Smooth muscle cell (in vitro differentiated cells): ENCODE data around the gene MEAF6. TPM values are rescaled to one million over a fixed set of nuclear protein-coding genes. Genes with fewer than 3 reads are reported as not detected.

Experiments used
- DNase-seq: peaks from one replicate; lab custom pipeline; 2025; ENCODE audit not compliant: unreplicated experiment; lab: John Stamatoyannopoulos, UW
- H2AFZ ChIP-seq: fragments of 200-600 bp; sonication (generic); 2 replicates; pipeline ENCODE4 v1.6.0; 2016; ENCODE audit warnings: antibody characterized with exemption, low read depth, mild to moderate bottlenecking
- H3F3A ChIP-seq: fragments of 200-600 bp; sonication (generic); 2 replicates; pipeline ENCODE4 v1.6.0; 2017; ENCODE audit warnings: antibody characterized with exemption, low read depth
- H3K27ac ChIP-seq: fragments of 200-600 bp; sonication (generic); 2 replicates; pipeline ENCODE4 v1.5.1; 2016; ENCODE audit warnings: low read depth, mild to moderate bottlenecking
- H3K27me3 ChIP-seq: fragments of 200-600 bp; sonication (generic); 2 replicates; pipeline ENCODE4 v1.6.1; 2016; ENCODE audit warnings: low read depth, mild to moderate bottlenecking
- H3K36me3 ChIP-seq: fragments of 200-600 bp; sonication (generic); 2 replicates; pipeline ENCODE4 v1.5.1; 2016; ENCODE audit warnings: low read depth
- H3K4me1 ChIP-seq: fragments of 200-600 bp; sonication (generic); 2 replicates; pipeline ENCODE4 v1.5.1; 2016; ENCODE audit warnings: low read depth
- H3K4me2 ChIP-seq: fragments of 200-600 bp; sonication (generic); 2 replicates; pipeline ENCODE4 v1.6.0; 2016; ENCODE audit warnings: mild to moderate bottlenecking
- H3K4me3 ChIP-seq: fragments of 200-600 bp; sonication (generic); 2 replicates; pipeline ENCODE4 v1.5.1; 2016; ENCODE audit warnings: mild to moderate bottlenecking
- H3K79me2 ChIP-seq: fragments of 200-600 bp; sonication (generic); 2 replicates; pipeline ENCODE4 v1.6.0; 2016; ENCODE audit warnings: low read depth, mild to moderate bottlenecking
- H3K9ac ChIP-seq: fragments of 200-600 bp; sonication (generic); 2 replicates; pipeline ENCODE4 v1.6.0; 2016; ENCODE audit warnings: low read depth
- H3K9me3 ChIP-seq: fragments of 200-600 bp; sonication (generic); replicated peaks from 2 replicates; pipeline ENCODE4 v1.5.1; 2016; ENCODE audit warnings: low read depth
- H4K20me1 ChIP-seq: fragments of 200-600 bp; sonication (generic); 2 replicates; pipeline ENCODE4 v1.6.0; 2016; ENCODE audit warnings: low read depth
- CTCF ChIP-seq: fragments of 200-600 bp; sonication (generic); IDR thresholded peaks from 2 replicates; pipeline ENCODE4 v1.5.1; 2017; ENCODE audit warnings: borderline replicate concordance, mild to moderate bottlenecking, antibody characterized with exemption; ENCODE audit not compliant: insufficient read depth, poor library complexity, severe bottlenecking
- WGBS: methylation state at CpG from one replicate; pipeline ENCODE4 v1.1.7; 2016; ENCODE audit warnings: low lambda C conversion rate; 5-methylcytosine and 5-hydroxymethylcytosine counted together
- polyA plus RNA-seq: library from polyadenylated mRNA; unstranded; fragments of >200 nt; fragmentation: Nextera tagmentation; extraction: Ambion mirVana; gene quantifications from 2 replicates; pipeline ENCODE4 v1.2.1, GENCODE V29; 2016
- total RNA-seq: library from RNA; depleted of rRNA; stranded (reverse); fragments of >200 nt; gene quantifications from 2 replicates; pipeline ENCODE4 v1.2.3, GENCODE V29; 2014

Gene MEAF6
- total and polyA plus RNA-seq, 2 experiments from 2014 or later, result 58.8 to 87.6 TPM

- WGBS, result 10% methylated on average over 3 of the region's 5 CpGs
- H3K9ac ChIP-seq, result peak overlapping the region; percentile 90
- peak overlapping the region; percentile 90 for H3K4me2 ChIP-seq
- H3K9me3 ChIP-seq, result no peaks in the 10 kb centered on the region
- no peak for TF ChIP-seq CTCF
- H4K20me1 ChIP-seq, result peaks cover 62% of the 10 kb centered on the region
- peaks cover 33% of the 10 kb centered on the region for H3K4me1 ChIP-seq
- H3K79me2 ChIP-seq, result peaks cover 55% of the 10 kb centered on the region
- peak overlapping the region; percentile 96 for H3K27ac ChIP-seq
- peaks cover 18% of the 10 kb centered on the region for H3F3A ChIP-seq
- peak overlapping the region; percentile 69 for H3K4me3 ChIP-seq
- peak; percentile 53 for DNase-seq
- no peaks in the 10 kb centered on the region for H3K27me3 ChIP-seq
- H2AFZ ChIP-seq, result no peak overlapping the region
- no peaks in the 10 kb centered on the region for H3K36me3 ChIP-seq
Observed at GRCh38 chr1:37476460-37477197, 37.9 kb downstream of the MEAF6 start.

- peaks cover 55% of the 10 kb centered on the region for H3K79me2 ChIP-seq
- H3K27ac ChIP-seq, result peak overlapping the region; percentile 96
- TF ChIP-seq CTCF, result no peak
- peaks cover 18% of the 10 kb centered on the region for H3F3A ChIP-seq
- no peaks in the 10 kb centered on the region for H3K36me3 ChIP-seq
- peak overlapping the region; percentile 69 for H3K4me3 ChIP-seq
- WGBS, result 68% methylated on average over 8 of the region's 9 CpGs
- no peaks in the 10 kb centered on the region for H3K27me3 ChIP-seq
- peak overlapping the region; percentile 90 for H3K4me2 ChIP-seq
- no peak for DNase-seq
- H4K20me1 ChIP-seq, result peaks cover 57% of the 10 kb centered on the region
- H3K9me3 ChIP-seq, result no peaks in the 10 kb centered on the region
- H3K4me1 ChIP-seq, result peaks cover 36% of the 10 kb centered on the region
- H3K9ac ChIP-seq, result peak overlapping the region; percentile 90
- H2AFZ ChIP-seq, result no peak overlapping the region
Observed at GRCh38 chr1:37476087-37476452, 38.5 kb downstream of the MEAF6 start.

- no peak for DNase-seq
- H2AFZ ChIP-seq, result no peak overlapping the region
- no peaks in the 10 kb centered on the region for H3K27me3 ChIP-seq
- H3K9me3 ChIP-seq, result no peaks in the 10 kb centered on the region
- TF ChIP-seq CTCF, result no peak
- H3K27ac ChIP-seq, result peak overlapping the region; percentile 96
- WGBS, result 84% methylated on average over 24 of the region's 24 CpGs
- peak overlapping the region; percentile 90 for H3K9ac ChIP-seq
- peaks cover 56% of the 10 kb centered on the region for H3K79me2 ChIP-seq
- peaks cover 53% of the 10 kb centered on the region for H4K20me1 ChIP-seq
- peak overlapping the region; percentile 69 for H3K4me3 ChIP-seq
- peak overlapping the region; percentile 90 for H3K4me2 ChIP-seq
- H3K36me3 ChIP-seq, result no peaks in the 10 kb centered on the region
- H3F3A ChIP-seq, result peaks cover 21% of the 10 kb centered on the region
- peaks cover 39% of the 10 kb centered on the region for H3K4me1 ChIP-seq
Observed at GRCh38 chr1:37475380-37476086, 39.0 kb downstream of the MEAF6 start.
